ENCODE measurements around the gene USE1. TPM values are rescaled to one million over a fixed set of nuclear protein-coding genes. Genes with fewer than 3 reads are reported as not detected.
A peak's percentile ranks its signal among the peaks of the same experiment; 100 is the strongest.

USE1 gene
- total RNA-seq, 1 experiment from 2014 or later: 29.1 TPM

DNA sequence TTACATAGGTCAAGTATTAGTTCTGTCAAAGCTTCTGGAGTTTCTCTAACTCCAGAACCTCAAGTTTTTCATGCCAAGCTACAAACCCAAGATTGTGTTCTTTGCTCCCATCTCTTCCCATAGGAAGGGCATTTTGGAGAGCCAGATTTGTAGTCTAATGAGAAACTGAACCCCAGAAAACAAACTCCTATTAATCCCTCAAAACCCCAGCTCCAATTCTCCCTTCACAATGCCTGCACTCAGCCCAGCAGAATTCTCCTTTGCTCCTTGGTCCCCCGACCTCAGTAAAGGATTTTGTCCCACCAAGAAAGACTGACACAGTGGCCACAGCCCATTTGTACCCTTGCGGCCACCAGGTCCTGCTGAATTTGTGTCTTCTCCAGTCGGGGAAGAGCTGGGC is 41.0 kb downstream of the USE1 start:
- DNase-seq (ENCODE audit: low spot score): no peak

DNA sequence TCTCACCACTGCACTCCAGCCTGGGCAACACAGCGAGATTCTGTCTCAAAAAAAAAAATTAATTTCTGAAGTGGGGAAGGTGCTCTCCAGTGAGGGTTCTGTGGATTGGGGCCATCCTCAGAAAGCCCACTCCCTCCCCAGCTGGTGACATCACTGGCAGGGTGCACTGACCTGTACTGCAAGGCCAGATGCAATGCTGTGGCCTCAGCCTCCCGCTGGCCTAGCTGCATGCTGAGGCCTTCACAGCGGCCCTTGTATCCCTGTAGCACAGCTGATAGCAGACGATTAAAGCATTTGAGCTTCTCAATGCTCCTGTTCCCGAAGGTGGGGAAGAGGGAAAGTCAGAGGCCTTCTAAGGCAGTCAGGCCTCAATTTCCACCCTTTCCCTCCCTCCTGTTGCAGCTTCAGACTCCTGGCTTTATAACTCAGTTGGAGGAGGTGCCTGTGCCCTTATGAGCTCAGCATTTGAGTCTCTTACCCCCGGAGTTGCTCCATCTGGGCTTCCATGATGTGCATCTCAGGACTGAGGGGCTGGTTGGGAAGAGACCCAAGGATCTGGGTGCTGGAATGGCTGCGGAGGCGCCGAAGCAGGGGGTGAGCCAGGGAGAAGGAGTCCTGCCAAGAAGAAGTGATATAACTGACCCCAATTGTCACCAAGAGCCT is 44.1 kb downstream of the USE1 start:
- no peak for DNase-seq (ENCODE audit: low spot score)

DNA sequence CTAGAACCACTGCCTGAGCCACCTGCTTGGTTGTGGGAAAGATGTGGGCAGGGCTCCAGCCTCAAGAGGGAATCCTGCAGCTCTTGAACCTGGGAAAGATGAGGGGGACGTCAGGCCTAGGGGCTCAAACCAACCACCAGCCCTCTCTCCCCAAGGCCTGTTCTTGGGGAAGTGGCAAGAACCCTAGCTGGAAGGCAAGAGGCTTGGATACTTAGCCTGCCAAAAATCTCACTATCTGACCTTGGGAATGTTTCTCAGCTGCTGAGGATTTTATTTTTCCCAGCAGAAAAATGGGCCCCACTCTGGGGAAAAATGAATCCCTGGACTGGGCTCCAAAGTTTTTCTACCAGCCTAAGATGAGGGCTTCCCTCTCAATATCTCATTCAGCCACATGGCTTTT is 44.8 kb downstream of the USE1 start:
- no peak for DNase-seq (ENCODE audit: low spot score)

DNA sequence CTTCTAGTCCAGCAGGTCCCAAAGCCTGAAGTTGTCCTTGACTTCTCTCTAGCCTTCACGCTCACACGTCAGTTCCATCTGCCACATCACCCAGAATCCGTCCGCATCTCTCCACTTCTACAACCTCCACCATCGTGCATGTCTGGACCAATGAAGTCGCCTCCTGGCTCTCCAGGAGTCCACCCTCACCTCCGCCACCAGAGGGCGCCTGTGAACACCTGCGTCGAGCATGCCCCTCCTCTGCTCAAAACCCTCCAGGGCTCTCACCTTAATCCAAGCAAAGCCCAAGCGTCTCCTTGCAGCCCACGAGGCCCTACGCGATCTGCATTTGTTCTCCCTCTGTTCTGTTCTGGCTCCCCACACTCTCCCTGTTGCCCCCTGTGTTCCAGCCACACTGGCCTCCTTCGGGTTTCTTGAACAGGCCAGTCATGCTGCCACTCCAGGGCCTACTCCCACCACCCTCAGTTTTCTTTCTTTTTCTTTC is 45.7 kb downstream of the USE1 start:
- peak; percentile 80 for DNase-seq (ENCODE audit: low spot score)

DNA sequence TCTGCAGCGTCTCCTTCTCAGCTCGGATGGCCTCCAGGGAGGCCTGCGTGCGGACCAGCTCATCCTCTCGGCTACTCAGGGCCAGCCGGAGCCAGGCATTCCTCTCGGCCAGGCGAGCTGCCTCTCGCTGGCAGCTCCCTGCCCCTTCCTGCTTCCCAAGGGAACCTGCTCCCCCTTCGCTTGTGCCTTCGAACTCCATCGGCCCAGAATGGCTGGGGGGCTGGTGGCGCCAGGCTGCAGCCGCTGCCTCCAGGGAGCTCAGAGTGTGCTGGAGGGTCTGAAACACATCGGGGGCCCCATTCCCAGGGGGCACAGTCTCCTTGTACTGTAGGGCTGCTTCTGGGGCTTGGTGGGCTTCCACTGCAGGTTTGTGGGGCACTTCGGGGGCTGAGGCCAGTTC is 47.4 kb downstream of the USE1 start:
- no peak for DNase-seq (ENCODE audit: low spot score)

DNA sequence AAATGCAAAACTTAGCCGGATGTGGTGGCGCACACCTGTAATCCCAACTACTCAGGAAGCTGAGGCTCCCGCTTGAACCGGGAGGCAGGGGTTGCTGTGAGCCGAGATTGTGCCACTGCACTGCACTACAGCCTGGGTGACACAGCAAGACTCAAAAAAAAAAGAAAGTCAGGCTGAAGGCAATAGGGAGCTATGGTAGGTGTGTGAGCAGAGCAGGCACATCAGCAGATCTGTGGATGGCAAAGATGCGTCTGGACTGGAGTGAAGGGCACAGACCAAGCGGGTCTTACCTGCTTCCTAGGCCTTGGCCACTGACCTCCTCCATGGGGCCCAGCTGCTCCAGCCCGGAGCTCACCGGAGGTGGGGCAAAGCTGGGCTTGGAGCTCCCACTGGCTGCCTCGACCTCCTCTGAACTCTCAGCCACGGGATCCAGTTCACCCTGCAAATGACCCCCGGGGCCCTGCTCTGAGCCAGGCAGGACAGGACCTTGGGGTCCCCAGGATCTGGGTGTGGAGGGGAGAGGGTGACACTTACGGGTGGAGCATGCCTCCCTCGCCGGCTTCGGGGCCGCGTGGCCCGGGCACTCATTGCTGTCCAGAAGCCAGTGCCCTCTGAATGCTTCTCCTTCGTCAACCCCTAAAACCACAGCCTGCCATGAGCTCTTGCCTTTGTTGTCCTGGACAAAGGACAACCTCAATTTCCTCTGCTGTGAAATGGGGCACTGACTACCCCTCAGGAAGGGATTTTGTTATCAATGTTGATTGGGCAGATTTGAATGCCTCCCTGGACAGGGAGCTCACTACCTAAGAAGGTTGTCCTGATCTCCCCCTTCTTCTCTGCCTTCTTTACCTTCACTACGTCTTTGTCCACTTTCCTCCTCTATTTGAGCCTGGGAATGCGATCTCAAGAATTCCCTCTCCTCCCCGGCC is 48.8 kb downstream of the USE1 start:
- DNase-seq (ENCODE audit: low spot score): no peak

DNA sequence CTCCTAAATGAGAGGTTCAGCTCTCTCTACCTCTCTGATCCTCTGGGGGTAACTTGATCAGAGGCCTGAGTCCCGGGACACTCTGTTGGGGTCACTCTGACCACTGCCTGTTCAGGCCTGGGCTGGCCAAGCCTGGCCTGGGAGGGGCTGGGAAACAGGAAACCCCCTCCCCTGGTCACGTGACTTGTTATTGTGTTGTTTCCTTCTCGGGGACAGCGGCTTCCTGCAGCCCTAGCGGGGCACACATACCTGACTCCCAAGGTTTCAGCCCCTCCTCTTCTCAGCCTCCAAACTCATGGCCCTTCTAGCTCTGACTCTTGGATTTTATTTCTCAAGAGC is 49.5 kb downstream of the USE1 start, which contains the start of gene USHBP1:
Gene USHBP1 (minus strand): TSS at position 105 of the 339 bp plus-strand sequence. CDS start 446 bp downstream, outside the sequence.
- DNase-seq (ENCODE audit: low spot score): no peak

DNA sequence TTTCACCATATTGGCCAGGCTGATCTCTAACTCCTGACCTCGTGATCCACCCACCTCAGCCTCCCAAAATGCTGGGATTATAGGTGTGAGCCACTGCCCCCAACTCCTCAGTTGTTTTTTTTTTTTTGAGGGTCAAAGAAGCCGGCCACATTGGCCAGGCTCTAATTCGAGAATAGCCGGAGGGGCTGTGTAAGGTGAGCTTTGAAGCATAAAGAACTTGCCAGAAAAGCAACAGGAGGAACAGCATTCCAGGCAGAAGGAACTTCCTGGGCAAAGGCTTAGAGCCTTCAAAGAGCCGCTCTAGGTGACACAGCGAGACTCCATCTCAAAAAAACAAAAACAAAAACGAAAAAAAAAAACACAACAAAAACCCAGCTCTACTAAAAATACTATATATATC is 50.9 kb downstream of the USE1 start:
- no peak for DNase-seq (ENCODE audit: low spot score)

DNA sequence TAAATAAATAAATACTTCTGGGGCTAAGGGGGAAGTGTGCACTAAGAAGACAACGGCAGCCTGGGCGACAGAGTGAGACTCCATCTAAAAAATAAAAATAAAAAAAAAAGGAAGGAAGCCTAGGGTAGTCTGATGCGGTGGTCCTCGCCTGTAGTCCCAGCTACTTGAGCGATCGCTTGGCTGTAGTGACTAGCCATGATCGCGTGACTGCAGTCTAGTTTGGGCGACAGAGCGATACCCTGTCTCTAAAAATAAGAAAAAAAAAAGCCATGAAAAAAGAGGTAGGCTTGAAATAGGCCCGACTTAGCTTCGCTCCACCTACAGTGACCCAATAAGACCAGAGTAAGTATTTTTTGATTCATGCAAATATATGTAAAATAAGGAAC is 51.4 kb downstream of the USE1 start:
- DNase-seq (ENCODE audit: low spot score): no peak

DNA sequence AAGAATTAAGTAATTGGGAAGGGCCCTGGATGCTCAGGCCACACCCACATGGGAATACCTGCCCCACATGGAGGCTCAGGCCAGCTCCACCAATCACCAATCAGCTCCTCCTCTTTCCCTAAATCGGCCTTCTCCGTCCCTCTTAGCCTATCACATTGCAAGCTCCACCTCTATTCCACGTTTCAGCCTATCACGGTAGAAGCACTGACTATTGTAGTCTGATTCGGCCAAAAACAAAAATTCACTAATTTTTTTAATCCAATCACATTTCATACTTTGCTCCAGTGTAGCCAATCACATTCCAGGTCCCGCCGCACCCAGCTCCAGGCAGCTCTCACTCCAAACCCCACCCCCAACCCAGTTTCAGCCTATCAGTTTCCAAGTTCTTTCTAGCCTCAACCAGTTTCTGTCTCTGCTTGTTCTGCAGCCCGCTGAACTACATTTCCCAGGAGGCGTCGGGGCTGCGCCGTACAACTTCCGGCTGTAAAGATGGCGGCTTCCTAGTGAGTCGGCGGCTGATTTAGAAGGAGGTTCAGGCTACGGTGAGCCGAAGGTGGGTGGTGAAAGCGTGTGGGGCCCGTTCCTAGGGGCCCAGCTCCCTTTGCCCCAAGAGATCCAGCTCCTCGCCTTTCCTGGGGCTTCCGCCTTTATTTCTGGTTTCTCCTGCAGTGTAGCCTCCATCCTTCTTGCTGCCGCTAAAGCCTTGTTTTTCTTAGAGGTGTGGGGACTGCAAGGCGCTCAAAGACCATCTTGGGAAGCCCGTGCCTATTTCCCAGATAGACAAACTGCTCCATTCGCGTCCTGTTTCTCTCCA is 52.0 kb downstream of the USE1 start, which contains the start of gene BABAM1:
Gene BABAM1 (plus strand): TSS at position 469 of the 814 bp plus-strand sequence. CDS start 1,364 bp downstream, outside the sequence.
- peak; percentile 92 for DNase-seq (ENCODE audit: low spot score)

DNA sequence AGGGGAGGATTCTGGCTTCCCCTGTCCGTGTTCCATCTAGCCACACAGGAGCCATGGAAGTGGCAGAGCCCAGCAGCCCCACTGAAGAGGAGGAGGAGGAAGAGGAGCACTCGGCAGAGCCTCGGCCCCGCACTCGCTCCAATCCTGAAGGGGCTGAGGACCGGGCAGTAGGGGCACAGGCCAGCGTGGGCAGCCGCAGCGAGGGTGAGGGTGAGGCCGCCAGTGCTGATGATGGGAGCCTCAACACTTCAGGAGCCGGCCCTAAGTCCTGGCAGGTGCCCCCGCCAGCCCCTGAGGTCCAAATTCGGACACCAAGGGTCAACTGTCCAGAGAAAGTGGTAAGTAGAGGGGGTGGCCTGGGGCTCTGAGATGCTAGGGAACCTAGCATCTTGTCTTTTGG is 53.6 kb downstream of the USE1 start:
- DNase-seq (ENCODE audit: low spot score): no peak

Other genes starting within 250 kb of the USE1 start
- not detected in 2 replicates for gene CPAMD8, start 188.5 kb upstream of the USE1 start, total RNA-seq (2014; rRNA removed; shearing (Covaris generic))
- 9.1 and 11.7 TPM in 2 replicates for gene HAUS8, start 139.9 kb upstream of the USE1 start, total RNA-seq (2014; rRNA removed; shearing (Covaris generic))
- gene MYO9B, start 139.6 kb upstream of the USE1 start, total RNA-seq (2014; rRNA removed; shearing (Covaris generic)): 63.4 and 67.9 TPM in 2 replicates
- gene OCEL1, start 10.9 kb downstream of the USE1 start, total RNA-seq (2014; rRNA removed; shearing (Covaris generic)): 2.6 and 8.7 TPM in 2 replicates
- 265 and 297 TPM in 2 replicates for gene NR2F6, start 30.6 kb downstream of the USE1 start, total RNA-seq (2014; rRNA removed; shearing (Covaris generic))
- 0.08 TPM in 1 of 2 replicates, not detected in the other for gene USHBP1, start 49.4 kb downstream of the USE1 start, total RNA-seq (2014; rRNA removed; shearing (Covaris generic))
- gene BABAM1, start 52.1 kb downstream of the USE1 start, total RNA-seq (2014; rRNA removed; shearing (Covaris generic)): 79.8 and 98.6 TPM in 2 replicates
- gene ANKLE1, start 66.5 kb downstream of the USE1 start, total RNA-seq (2014; rRNA removed; shearing (Covaris generic)): 0.08 and 1.4 TPM in 2 replicates
- gene ABHD8, start 88.1 kb downstream of the USE1 start, total RNA-seq (2014; rRNA removed; shearing (Covaris generic)): 3.4 and 5.3 TPM in 2 replicates
- 94.6 and 106 TPM in 2 replicates for gene MRPL34, start 90.5 kb downstream of the USE1 start, total RNA-seq (2014; rRNA removed; shearing (Covaris generic))
- 24.6 and 32.4 TPM in 2 replicates for gene DDA1, start 94.2 kb downstream of the USE1 start, total RNA-seq (2014; rRNA removed; shearing (Covaris generic))
- 2.2 and 2.4 TPM in 2 replicates for gene ANO8, start 119.5 kb downstream of the USE1 start, total RNA-seq (2014; rRNA removed; shearing (Covaris generic))
- gene GTPBP3, start 122.2 kb downstream of the USE1 start, total RNA-seq (2014; rRNA removed; shearing (Covaris generic)): 40.0 and 64.4 TPM in 2 replicates
- not detected in 2 replicates for gene PLVAP, start 162.0 kb downstream of the USE1 start, total RNA-seq (2014; rRNA removed; shearing (Covaris generic))
- 0.81 and 1.6 TPM in 2 replicates for gene CCDC194, start 178.8 kb downstream of the USE1 start, total RNA-seq (2014; rRNA removed; shearing (Covaris generic))
- gene BST2, start 190.3 kb downstream of the USE1 start, total RNA-seq (2014; rRNA removed; shearing (Covaris generic)): 134 and 172 TPM in 2 replicates
- 59.0 and 77.0 TPM in 2 replicates for gene MVB12A, start 204.7 kb downstream of the USE1 start, total RNA-seq (2014; rRNA removed; shearing (Covaris generic))
- not detected in 2 replicates for gene TMEM221, start 233.3 kb downstream of the USE1 start, total RNA-seq (2014; rRNA removed; shearing (Covaris generic))
- not detected in 2 replicates for gene NXNL1, start 245.6 kb downstream of the USE1 start, total RNA-seq (2014; rRNA removed; shearing (Covaris generic))

All from HT-29 (cell line).